GM12873 (cell line): ENCODE measurements around the gene ADGRF5.

ENCODE experiments used
- TF ChIP-seq, protein P1 (sequence below): IDR thresholded peaks from 2 replicates; pipeline ENCODE4 v1.5.1; 2012; ENCODE audit warnings: low read depth, mild to moderate bottlenecking, moderate library complexity, low read length, control low read depth; ENCODE audit not compliant: insufficient read depth; ENCODE audit errors: missing control alignments

ADGRF5 gene

DNA sequence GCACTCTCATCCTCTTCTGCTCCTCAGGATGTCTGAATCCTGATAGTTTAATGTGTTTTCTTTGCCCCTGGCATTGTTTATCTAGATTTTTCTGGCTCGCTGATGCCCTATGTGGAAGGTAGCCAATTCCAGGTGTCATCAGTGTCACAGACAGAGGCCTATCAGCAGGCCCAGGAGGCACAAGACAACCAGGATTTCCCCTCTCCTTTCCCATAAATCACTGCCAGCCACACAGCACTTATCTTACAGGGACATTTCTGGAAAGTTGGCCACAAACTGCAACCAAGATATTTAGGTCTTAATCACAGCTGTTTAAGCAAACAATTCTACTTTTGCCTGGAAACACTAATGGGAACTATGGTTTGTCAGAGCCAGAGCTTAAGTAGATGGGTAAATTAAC lies 28.1 kb downstream of the ADGRF5 start:
- TF ChIP-seq, protein P1, sequence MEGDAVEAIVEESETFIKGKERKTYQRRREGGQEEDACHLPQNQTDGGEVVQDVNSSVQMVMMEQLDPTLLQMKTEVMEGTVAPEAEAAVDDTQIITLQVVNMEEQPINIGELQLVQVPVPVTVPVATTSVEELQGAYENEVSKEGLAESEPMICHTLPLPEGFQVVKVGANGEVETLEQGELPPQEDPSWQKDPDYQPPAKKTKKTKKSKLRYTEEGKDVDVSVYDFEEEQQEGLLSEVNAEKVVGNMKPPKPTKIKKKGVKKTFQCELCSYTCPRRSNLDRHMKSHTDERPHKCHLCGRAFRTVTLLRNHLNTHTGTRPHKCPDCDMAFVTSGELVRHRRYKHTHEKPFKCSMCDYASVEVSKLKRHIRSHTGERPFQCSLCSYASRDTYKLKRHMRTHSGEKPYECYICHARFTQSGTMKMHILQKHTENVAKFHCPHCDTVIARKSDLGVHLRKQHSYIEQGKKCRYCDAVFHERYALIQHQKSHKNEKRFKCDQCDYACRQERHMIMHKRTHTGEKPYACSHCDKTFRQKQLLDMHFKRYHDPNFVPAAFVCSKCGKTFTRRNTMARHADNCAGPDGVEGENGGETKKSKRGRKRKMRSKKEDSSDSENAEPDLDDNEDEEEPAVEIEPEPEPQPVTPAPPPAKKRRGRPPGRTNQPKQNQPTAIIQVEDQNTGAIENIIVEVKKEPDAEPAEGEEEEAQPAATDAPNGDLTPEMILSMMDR: no peak

DNA sequence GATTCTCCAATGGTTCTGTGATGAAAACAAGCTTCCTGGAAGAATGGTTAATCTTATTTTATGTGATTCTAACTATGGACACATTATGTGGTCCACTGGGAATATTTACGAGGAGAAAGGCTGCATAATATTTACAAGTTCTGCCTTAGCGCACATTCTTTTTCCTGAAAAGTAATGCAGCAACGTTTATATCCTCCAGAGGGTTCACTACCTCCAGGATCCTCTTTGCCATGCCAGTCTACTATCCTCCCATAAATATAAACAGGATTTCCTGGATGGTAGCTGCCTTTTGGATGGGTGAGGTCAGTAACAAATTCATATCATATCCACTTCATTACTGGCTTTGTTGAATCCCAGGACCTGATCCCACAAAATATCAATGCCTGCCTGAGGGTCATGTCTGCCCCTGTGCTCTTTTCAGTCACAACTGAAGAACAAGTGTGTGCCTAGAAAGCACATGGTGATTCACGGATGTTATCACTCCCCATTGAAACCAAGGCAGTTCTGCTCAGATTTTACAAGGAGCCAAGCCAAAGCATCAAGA lies 30.4 kb downstream of the ADGRF5 start:
- TF ChIP-seq, protein P1: no peak

DNA sequence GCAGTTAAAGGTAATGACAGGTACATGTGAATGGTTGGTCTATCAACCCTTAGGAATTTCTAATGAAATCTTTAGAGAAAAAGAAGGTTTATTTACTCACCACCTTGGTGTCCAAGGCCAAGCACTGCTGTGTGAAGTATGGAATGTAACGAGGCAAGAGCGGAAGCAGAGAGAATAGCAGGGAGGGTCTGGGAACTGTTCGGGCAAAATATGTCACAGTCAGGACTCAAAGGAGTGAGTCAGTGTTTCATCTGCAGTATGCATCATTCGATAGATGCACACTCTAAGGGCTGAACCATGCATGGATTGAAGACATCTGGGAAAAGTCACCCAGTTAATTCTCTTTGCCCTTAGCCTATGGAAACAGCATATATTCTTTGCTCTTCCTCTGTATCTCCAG lies 33.2 kb downstream of the ADGRF5 start:
- TF ChIP-seq, protein P1: no peak

DNA sequence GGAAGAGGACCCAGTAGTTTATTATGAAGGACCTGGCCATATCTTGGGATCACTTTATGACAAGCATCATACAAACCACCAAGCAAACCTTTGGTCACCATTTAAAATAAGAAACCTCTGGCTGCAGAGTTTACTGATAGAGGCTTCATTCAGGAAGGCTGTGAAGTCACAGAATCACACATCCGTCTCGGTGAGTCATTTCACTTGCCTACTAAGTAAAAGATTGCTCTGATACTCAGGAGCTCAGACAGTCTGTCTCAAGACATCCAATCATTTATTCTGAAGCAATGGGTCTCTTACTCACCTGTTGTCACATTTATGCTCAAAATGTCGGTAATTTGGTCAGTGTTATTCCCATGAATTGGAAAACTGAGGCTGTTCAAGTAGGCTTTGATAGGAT lies 33.7 kb downstream of the ADGRF5 start:
- TF ChIP-seq, protein P1: no peak

DNA sequence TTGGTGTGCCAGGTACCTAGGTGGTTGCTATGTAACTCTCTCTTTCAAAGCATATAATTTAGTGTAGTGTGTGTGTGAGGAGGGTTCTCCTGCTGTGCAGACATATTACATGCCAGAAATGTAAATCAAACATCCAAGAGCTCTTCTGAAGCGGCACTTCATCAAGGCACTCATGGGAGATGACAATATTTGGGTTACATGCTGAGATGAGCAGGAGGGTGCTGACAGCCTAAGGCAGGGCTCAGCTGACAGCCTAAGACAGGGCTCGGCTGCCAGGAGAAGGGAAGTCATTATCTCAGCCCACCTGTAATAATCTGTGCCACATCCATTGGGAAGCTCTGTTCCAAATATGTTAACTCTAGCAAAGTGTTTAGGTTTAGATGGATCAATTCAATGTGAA lies 39.1 kb downstream of the ADGRF5 start:
- TF ChIP-seq, protein P1: no peak

DNA sequence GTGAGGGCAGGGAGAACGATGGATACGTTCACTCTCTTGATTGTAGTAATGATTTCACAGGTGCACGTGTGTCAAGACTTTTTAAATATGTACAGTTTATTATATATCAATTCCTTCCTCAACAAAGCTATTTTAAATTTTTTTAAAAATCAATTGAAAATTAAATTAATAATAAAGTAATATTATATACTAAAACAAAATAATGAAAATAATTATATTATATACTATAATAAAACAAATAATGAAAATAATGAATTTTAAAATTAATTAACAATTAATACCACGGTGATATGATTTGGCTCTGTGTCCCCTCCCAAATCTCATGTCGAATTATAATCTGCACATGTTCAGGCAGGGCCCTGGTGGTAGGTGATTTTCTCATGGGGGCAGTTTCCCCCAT lies 42.7 kb downstream of the ADGRF5 start:
- TF ChIP-seq, protein P1: no peak

DNA sequence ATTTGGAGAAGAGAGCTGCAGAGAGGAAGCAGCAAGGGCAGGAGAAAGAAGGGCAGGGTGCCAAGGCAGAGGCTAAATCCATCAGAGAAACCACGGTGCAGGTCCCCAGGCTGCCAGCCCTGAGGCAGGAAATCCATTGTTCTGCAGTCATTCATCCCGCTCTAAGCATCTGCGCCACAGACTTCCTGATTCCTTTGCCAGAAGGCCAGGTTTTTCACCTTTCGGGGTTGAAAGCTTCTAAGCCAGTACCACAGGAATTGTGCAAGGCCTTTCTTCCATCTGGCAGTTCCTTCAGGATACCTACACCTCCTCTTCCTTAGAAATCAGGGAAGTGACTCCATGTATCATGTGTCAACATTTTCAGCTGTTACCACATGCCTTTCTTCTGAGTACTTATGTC lies 45.6 kb downstream of the ADGRF5 start:
- TF ChIP-seq, protein P1: no peak
